Mesenteric fat pad (tissue), 1 donor: ENCODE results near the gene IRF1. TPM values are rescaled to one million over a fixed set of nuclear protein-coding genes. Genes with fewer than 3 reads are reported as not detected.
A peak's percentile ranks its signal among the peaks of the same experiment; 100 is the strongest.

Source experiments
- DNase-seq: peaks from one replicate; pipeline ENCODE4 v3.0.0-alpha.2; 2020; ENCODE audit warnings: low spot score
- total RNA-seq: library from RNA; stranded (reverse); fragmentation: NEBNext Ultra II Directional; extraction: Animal tissue kit (Norgen Biotek cat#: 25700); gene quantifications from one replicate; pipeline ENCODE4 v1.2.1, GENCODE V29; 2021
- donor health status: DM: yes; HTN: yes; CAD: no.

Gene IRF1
- total RNA-seq, 1 donor from 2014 or later = 61.1 TPM

- peak; percentile 91 for DNase-seq
These were observed 10.5 kb upstream of the IRF1 start for GRCh38 chr5:132500931-132501628.

GRCh38 chr5:132500244-132500930 lies 9.8 kb upstream of the IRF1 start:
- DNase-seq = no peak

GRCh38 chr5:132499440-132500243 lies 9.1 kb upstream of the IRF1 start:
- DNase-seq = no peak

- no peak for DNase-seq
These were observed 8.2 kb upstream of the IRF1 start for GRCh38 chr5:132498686-132499271.

GRCh38 chr5:132498152-132498551 lies 7.6 kb upstream of the IRF1 start:
- peak; percentile 89 for DNase-seq

- DNase-seq = peak; percentile 91
These were observed 7.0 kb upstream of the IRF1 start for GRCh38 chr5:132497488-132497997.

GRCh38 chr5:132496631-132497487 lies 6.3 kb upstream of the IRF1 start:
- DNase-seq = peak; percentile 97

- DNase-seq = peak; percentile 95
These were observed 5.6 kb upstream of the IRF1 start for GRCh38 chr5:132496191-132496630.

GRCh38 chr5:132495667-132496190 lies 5.2 kb upstream of the IRF1 start:
- peak; percentile 97 for DNase-seq

- no peak for DNase-seq
These were observed 3.2 kb upstream of the IRF1 start for GRCh38 chr5:132493821-132494220.

- DNase-seq = no peak
These were observed 2.7 kb upstream of the IRF1 start for GRCh38 chr5:132493241-132493640.

GRCh38 chr5:132492386-132493125 lies 2.0 kb upstream of the IRF1 start:
- no peak for DNase-seq

- no peak for DNase-seq
These were observed 1.1 kb upstream of the IRF1 start for GRCh38 chr5:132491368-132492364.

GRCh38 chr5:132489871-132490483 lies 596 bp downstream of the IRF1 start:
- no peak for DNase-seq

GRCh38 chr5:132489051-132489770 lies 1.4 kb downstream of the IRF1 start:
- DNase-seq = no peak

- DNase-seq = no peak
These were observed 2.0 kb downstream of the IRF1 start for GRCh38 chr5:132488590-132488989.
